SHP77 (cell line): ENCODE results near the gene SLC26A8.

Experiments
- DNase-seq, 2 experiments: peaks; one replicate each; lab custom pipeline; 2025; lab: John Stamatoyannopoulos, UW

Gene SLC26A8

GRCh38 chr6:36023996-36024795 is at the start of gene SLC26A8:
TSS of gene SLC26A8 (minus strand) at chr6:36024641. CDS start at chr6:36019707, 4,934 bp downstream.
- no peak for DNase-seq

GRCh38 chr6:36073587-36073986 is 49.1 kb upstream of the SLC26A8 start:
- DNase-seq: no peak

GRCh38 chr6:36072681-36073080 is 48.2 kb upstream of the SLC26A8 start:
- no peak for DNase-seq

- DNase-seq: no peak
These were observed 47.3 kb upstream of the SLC26A8 start for GRCh38 chr6:36071714-36072113.

- DNase-seq: no peak
These were observed 46.8 kb upstream of the SLC26A8 start for GRCh38 chr6:36071281-36071680.

GRCh38 chr6:36070252-36070651 is 45.8 kb upstream of the SLC26A8 start:
- no peak for DNase-seq

GRCh38 chr6:36069573-36069972 is 45.1 kb upstream of the SLC26A8 start:
- DNase-seq: no peak

GRCh38 chr6:36068586-36068985 is 44.1 kb upstream of the SLC26A8 start:
- no peak for DNase-seq

GRCh38 chr6:36068012-36068392 is 43.6 kb upstream of the SLC26A8 start:
- DNase-seq: no peak

GRCh38 chr6:36067374-36068011 is 43.1 kb upstream of the SLC26A8 start:
- no peak for DNase-seq

- no peak for DNase-seq
These were observed 42.4 kb upstream of the SLC26A8 start for GRCh38 chr6:36066817-36067216.

GRCh38 chr6:36065916-36066315 is 41.5 kb upstream of the SLC26A8 start:
- no peak for DNase-seq

GRCh38 chr6:36064770-36065396 is 40.4 kb upstream of the SLC26A8 start:
- DNase-seq: no peak

GRCh38 chr6:36063318-36064060 is 39.0 kb upstream of the SLC26A8 start:
- DNase-seq: no peak

- DNase-seq: no peak
These were observed 37.8 kb upstream of the SLC26A8 start for GRCh38 chr6:36062247-36062646.

GRCh38 chr6:36061236-36061635 is 36.8 kb upstream of the SLC26A8 start:
- DNase-seq: no peak

GRCh38 chr6:36056178-36056577 is 31.7 kb upstream of the SLC26A8 start:
- DNase-seq: no peak

GRCh38 chr6:36054956-36055355 is 30.5 kb upstream of the SLC26A8 start:
- no peak for DNase-seq

- no peak for DNase-seq
These were observed 30.0 kb upstream of the SLC26A8 start for GRCh38 chr6:36054415-36054814.

- DNase-seq: no peak
These were observed 29.4 kb upstream of the SLC26A8 start for GRCh38 chr6:36053878-36054277.

GRCh38 chr6:36052097-36052496 is 27.7 kb upstream of the SLC26A8 start:
- DNase-seq: no peak

- DNase-seq: peak in 1 of 2 experiments; percentile 11
These were observed 26.7 kb upstream of the SLC26A8 start for GRCh38 chr6:36050947-36051710.
